Tibial nerve (tissue), 4 donors: ENCODE results near the gene TXNL1. TPM values are rescaled to one million over a fixed set of nuclear protein-coding genes. Genes with fewer than 3 reads are reported as not detected.

Experiments used
- DNase-seq, 2 donors: peaks; one replicate each; pipeline ENCODE4 v3.0.0-alpha.2; 2019; ENCODE audit warnings: low spot score in 2 of 2
- H3K27ac ChIP-seq, 4 donors: fragments of 200-600 bp; sonication (generic) in 3 of 4; one replicate each; pipeline ENCODE4 v1.5.1; 2017 to 2019; ENCODE audit warnings: mild to moderate bottlenecking in 1 of 4
- H3K27me3 ChIP-seq, 2 donors: fragments of 200-600 bp; sonication (generic) in 1 of 2; one replicate each; pipeline versions ENCODE4 v1.5.1 to v1.6.0; 2017 to 2019
- H3K36me3 ChIP-seq, 3 donors: fragments of 200-600 bp; sonication (generic); one replicate each; pipeline ENCODE4 v1.5.1; 2018 to 2019
- H3K4me1 ChIP-seq, 4 donors: fragments of 200-600 bp; sonication (generic) in 3 of 4; one replicate each; pipeline ENCODE4 v1.5.1; 2017 to 2019
- H3K4me3 ChIP-seq, 4 donors: fragments of 200-600 bp; sonication (generic) in 3 of 4; one replicate each; pipeline ENCODE4 v1.5.1; 2017 to 2019; ENCODE audit warnings: mild to moderate bottlenecking in 1 of 4, moderate library complexity in 1 of 4
- H3K9me3 ChIP-seq, 4 donors: fragments of 200-600 bp; sonication (generic) in 3 of 4; one replicate each; pipeline ENCODE4 v1.5.1; 2017 to 2019
- CTCF ChIP-seq, 5 experiments: fragments of 200-600 bp in 3 of 5; fragments of 450-650 bp in 2 of 5; sonication (generic) in 3 of 5; IDR thresholded peaks; one replicate each; pipeline ENCODE4 v1.5.1; 2016 to 2019; ENCODE audit warnings: antibody characterized with exemption in 5 of 5, mild to moderate bottlenecking in 3 of 5, moderate library complexity in 2 of 5
- EP300 ChIP-seq, 2 donors: sonication (generic); formaldehyde crosslinking; IDR thresholded peaks; one replicate each; pipeline ENCODE4 v1.6.1; 2017; ENCODE audit warnings: antibody characterized with exemption in 2 of 2, mild to moderate bottlenecking in 1 of 2
- POLR2A ChIP-seq, 2 donors: fragments of 450-650 bp; IDR thresholded peaks; one replicate each; pipeline ENCODE4 v1.6.1; 2017; ENCODE audit warnings: antibody characterized with exemption in 2 of 2, mild to moderate bottlenecking in 2 of 2, moderate library complexity in 2 of 2
- WGBS, 2 donors: methylation state at CpG; one replicate each; pipeline ENCODE4 v1.1.5; 2018; 5-methylcytosine and 5-hydroxymethylcytosine counted together
- total RNA-seq, 4 donors: library from RNA; depleted of rRNA; stranded (reverse); fragments of >200 nt; gene quantifications; one replicate each; pipeline ENCODE4 v1.1.0, GENCODE V29; 2016

The TXNL1 gene
- total RNA-seq, 4 donors from 2014 or later, result 18.0 to 38.2 (median 20.3) TPM

- 68 to 74% methylated on average over 1 of the region's 1 CpG for WGBS, 2 donors
- TF ChIP-seq POLR2A (IDR thresholded peaks at IDR 0.05) (no peak), EP300 (IDR thresholded peaks at IDR 0.05) (no peak), CTCF (IDR thresholded peaks at IDR 0.05) (no peak)
- peaks cover 0 to 17% (median 3%) of the 10 kb centered on the region in 4 donors for H3K4me1 ChIP-seq
- no peaks in the 10 kb centered on the region for H3K9me3 ChIP-seq
- no peaks in the 10 kb centered on the region for H3K27me3 ChIP-seq
- no peak overlapping the region for H3K4me3 ChIP-seq
- H3K36me3 ChIP-seq, result no peaks in the 10 kb centered on the region
- no peak for DNase-seq
- peak overlapping the region in 2 of 4 donors; percentile 9 to 33 for H3K27ac ChIP-seq
Measured at GRCh38 chr18:56569416-56569815, 69.0 kb downstream of the TXNL1 start.

GRCh38 chr18:56568986-56569385, 69.4 kb downstream of the TXNL1 start:
- 75 to 76% methylated on average over 4 of the region's 4 CpGs for WGBS, 2 donors
- Histone ChIP-seq H3K9me3 (no peaks in the 10 kb centered on the region), H3K36me3 (no peaks in the 10 kb centered on the region), H3K27me3 (no peaks in the 10 kb centered on the region), H3K4me3 (no peak overlapping the region), H3K27ac (peak overlapping the region in 2 of 4 donors; percentile 9 to 33), H3K4me1 (peaks cover 0 to 18% (median 3%) of the 10 kb centered on the region in 4 donors)
- DNase-seq, result no peak
- TF ChIP-seq POLR2A (IDR thresholded peaks at IDR 0.05) (no peak), EP300 (IDR thresholded peaks at IDR 0.05) (peak in 1 of 2 donors; percentile 24)

GRCh38 chr18:56565551-56566345, 72.6 kb downstream of the TXNL1 start:
- WGBS, 2 donors, result 48 to 55% methylated on average over 5 of the region's 5 CpGs
- no peak for DNase-seq
- Histone ChIP-seq H3K9me3 (no peaks in the 10 kb centered on the region), H3K4me1 (peaks cover 0 to 18% (median 3%) of the 10 kb centered on the region in 4 donors), H3K36me3 (no peaks in the 10 kb centered on the region), H3K27me3 (no peaks in the 10 kb centered on the region), H3K4me3 (no peak overlapping the region), H3K27ac (peak overlapping the region in 2 of 4 donors; percentile 36 to 42)
- TF ChIP-seq POLR2A (IDR thresholded peaks at IDR 0.05) (no peak), EP300 (IDR thresholded peaks at IDR 0.05) (peak in 1 of 2 donors; percentile 77)

GRCh38 chr18:56565046-56565445, 73.3 kb downstream of the TXNL1 start:
- no peaks in the 10 kb centered on the region for H3K27me3 ChIP-seq
- H3K9me3 ChIP-seq, result no peaks in the 10 kb centered on the region
- H3K4me3 ChIP-seq, result no peak overlapping the region
- H3K4me1 ChIP-seq, result peaks cover 0 to 18% (median 3%) of the 10 kb centered on the region in 4 donors
- no peak for DNase-seq
- TF ChIP-seq POLR2A (IDR thresholded peaks at IDR 0.05) (no peak), EP300 (IDR thresholded peaks at IDR 0.05) (no peak), CTCF (IDR thresholded peaks at IDR 0.05) (no peak)
- no peaks in the 10 kb centered on the region for H3K36me3 ChIP-seq
- peak overlapping the region in 2 of 4 donors; percentile 33 to 65 for H3K27ac ChIP-seq
- WGBS, 2 donors, result 68 to 78% methylated on average over 6 of the region's 6 CpGs

- Histone ChIP-seq H3K4me1 (peaks cover 0 to 18% (median 3%) of the 10 kb centered on the region in 4 donors), H3K27ac (no peak overlapping the region), H3K9me3 (no peaks in the 10 kb centered on the region), H3K36me3 (no peaks in the 10 kb centered on the region), H3K4me3 (no peak overlapping the region), H3K27me3 (no peaks in the 10 kb centered on the region)
- TF ChIP-seq POLR2A (IDR thresholded peaks at IDR 0.05) (no peak), EP300 (IDR thresholded peaks at IDR 0.05) (no peak), CTCF (IDR thresholded peaks at IDR 0.05) (no peak)
- DNase-seq, result no peak
- 73 to 75% methylated on average over 7 of the region's 7 CpGs for WGBS, 2 donors
Measured at GRCh38 chr18:56563568-56563967, 74.8 kb downstream of the TXNL1 start.

- no peaks in the 10 kb centered on the region for H3K27me3 ChIP-seq
- WGBS, 2 donors, result 60 to 61% methylated on average over 5 of the region's 5 CpGs
- TF ChIP-seq CTCF (IDR thresholded peaks at IDR 0.05), result no peak
- TF ChIP-seq EP300 (IDR thresholded peaks at IDR 0.05), result no peak
- no peak for TF ChIP-seq POLR2A (IDR thresholded peaks at IDR 0.05)
Measured at GRCh38 chr18:56562479-56562878, 75.9 kb downstream of the TXNL1 start.

More at GRCh38 chr18:56562479-56562878, 75.9 kb downstream of the TXNL1 start:
- no peaks in the 10 kb centered on the region for H3K9me3 ChIP-seq
- H3K4me3 ChIP-seq, result no peak overlapping the region
- no peak for DNase-seq
- H3K4me1 ChIP-seq, result peaks cover 0 to 18% (median 3%) of the 10 kb centered on the region in 4 donors
- no peaks in the 10 kb centered on the region for H3K36me3 ChIP-seq
- H3K27ac ChIP-seq, result no peak overlapping the region
